ENCODE data around the gene GNAS.

DNA sequence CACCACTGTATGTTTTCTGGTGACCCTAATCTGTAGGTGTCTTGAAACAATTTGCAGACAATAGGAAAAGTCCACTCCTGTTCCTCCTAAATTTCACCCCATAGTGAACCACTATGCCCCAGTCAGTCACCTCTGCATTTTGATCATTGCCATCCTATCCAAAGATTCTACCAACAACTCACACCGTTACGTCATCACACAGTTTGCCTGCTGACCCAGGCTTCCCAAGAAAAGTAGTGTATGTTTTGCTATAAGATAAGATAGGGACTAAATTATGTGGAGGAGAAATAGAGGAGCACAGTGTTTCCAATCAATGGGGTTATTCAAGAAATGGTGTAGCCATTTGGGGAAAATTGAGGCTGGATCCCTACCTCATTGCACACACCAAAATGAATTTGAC is 58.8 kb downstream of the GNAS start:
- TF ChIP-seq, protein P1, sequence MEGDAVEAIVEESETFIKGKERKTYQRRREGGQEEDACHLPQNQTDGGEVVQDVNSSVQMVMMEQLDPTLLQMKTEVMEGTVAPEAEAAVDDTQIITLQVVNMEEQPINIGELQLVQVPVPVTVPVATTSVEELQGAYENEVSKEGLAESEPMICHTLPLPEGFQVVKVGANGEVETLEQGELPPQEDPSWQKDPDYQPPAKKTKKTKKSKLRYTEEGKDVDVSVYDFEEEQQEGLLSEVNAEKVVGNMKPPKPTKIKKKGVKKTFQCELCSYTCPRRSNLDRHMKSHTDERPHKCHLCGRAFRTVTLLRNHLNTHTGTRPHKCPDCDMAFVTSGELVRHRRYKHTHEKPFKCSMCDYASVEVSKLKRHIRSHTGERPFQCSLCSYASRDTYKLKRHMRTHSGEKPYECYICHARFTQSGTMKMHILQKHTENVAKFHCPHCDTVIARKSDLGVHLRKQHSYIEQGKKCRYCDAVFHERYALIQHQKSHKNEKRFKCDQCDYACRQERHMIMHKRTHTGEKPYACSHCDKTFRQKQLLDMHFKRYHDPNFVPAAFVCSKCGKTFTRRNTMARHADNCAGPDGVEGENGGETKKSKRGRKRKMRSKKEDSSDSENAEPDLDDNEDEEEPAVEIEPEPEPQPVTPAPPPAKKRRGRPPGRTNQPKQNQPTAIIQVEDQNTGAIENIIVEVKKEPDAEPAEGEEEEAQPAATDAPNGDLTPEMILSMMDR (IDR thresholded peaks at IDR 0.05; ENCODE audit: low read depth, low read length, poor library complexity, severe bottlenecking), result no peak
- no peak for TF ChIP-seq EZH2phosphoT487 (IDR thresholded peaks at IDR 0.05; ENCODE audit: borderline replicate concordance, low read length)

All from DOHH2 (cell line).